HG03342 (cell line): Measurements from ENCODE around the gene FILIP1L.
A peak's percentile ranks its signal among the peaks of the same experiment; 100 is the strongest.

Experiments used
- ATAC-seq: cut with Tn5 transposase; IDR thresholded peaks from one replicate; pipeline ENCODE4 v1.9.1; 2021; ENCODE audit warnings: mild to moderate bottlenecking, moderate library complexity; ENCODE audit not compliant: unreplicated experiment

The FILIP1L gene

DNA sequence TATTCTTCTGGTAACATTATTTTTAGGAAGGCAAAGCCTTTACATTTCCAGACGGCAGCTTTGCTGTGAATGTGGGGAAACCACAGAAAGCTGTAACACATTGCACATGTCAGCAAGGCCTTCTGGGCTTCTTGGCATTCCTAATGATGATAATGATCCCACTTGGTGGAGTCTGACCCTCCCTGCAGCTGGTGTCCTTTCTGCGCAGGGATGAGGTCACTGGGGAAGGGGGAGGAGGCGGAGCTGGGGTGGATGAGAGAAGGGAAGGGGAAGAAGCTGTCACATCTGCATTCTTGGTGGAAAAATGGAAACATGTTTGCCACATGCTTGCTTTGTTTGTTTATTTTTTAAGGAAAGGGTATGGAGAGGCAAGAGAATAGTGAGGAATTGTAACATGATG is 68.6 kb downstream of the FILIP1L start:
- ATAC-seq, result no peak

DNA sequence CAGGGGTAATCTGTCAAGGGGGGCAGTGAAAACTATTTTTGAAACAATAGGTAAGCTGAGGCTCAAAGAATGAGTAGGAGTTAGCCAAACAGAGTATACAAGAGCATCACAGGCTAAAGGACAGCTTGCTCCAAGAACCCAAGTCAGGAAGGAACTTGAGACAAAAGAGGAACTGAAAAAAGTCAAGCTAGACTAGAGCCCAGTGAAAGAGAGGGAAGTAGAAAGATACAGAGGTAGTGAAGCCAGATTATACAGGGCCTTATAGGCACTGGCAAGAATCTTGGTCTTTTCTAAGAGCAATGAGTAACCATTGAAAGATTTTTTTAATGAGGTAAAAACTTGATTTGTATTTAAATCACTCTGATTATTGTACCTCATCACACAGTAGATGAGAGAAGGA is 69.9 kb downstream of the FILIP1L start:
- ATAC-seq, result peak; percentile 77

DNA sequence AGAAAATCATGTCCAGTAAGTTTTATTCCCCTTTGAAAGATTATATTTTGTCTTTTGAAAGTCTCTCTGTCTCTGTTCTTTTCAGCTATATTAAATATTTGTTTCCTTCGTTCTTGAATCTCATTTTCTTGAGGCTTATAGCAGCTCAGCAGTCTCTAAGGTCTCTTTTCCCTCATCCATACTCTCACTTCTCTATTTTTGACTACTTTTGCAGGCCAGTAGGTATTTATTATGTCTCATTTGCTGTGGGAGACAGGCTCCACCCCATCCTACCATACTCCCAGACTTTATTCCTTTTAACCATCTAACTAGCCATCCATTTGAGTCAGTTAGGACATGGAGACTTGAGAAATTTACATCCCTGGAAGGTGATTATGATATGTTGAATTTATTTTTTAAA is 71.0 kb downstream of the FILIP1L start:
- no peak for ATAC-seq

DNA sequence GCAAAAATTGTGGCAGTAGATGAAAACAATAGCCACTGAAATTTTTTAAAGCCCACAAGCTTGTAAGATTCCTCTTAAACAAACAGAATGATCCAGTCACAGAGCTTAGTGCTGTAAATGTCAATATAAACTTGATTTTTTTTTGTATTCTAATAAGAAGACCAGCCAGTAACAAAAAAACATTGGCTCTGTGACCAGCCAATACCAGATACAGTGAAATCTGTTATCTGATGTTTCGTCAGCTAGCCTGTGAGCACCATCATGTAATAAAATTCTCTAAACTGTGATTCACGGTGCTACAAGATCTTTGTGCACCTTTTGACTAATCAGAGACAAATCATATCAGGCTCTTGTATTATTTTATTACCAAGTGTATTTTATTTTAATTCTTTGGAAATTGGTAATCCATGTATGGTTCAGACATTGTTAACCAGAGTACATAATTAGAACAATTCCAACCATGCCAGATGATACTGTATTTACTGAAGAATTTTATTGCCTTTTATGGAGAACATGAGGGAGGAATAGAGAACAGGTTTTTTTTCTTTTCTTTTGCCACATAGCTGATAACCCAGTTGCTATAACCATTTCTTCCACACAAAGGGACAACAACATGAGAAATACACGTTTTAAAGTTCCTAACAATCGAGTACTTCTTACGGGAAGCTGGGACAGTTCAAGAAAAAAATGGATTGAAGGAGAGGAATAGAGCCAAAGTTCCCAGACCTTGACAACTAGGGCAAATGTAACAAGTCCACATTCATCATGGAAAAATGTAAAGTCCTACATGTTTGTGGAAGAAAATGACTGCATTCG is 71.9 kb downstream of the FILIP1L start:
- no peak for ATAC-seq

DNA sequence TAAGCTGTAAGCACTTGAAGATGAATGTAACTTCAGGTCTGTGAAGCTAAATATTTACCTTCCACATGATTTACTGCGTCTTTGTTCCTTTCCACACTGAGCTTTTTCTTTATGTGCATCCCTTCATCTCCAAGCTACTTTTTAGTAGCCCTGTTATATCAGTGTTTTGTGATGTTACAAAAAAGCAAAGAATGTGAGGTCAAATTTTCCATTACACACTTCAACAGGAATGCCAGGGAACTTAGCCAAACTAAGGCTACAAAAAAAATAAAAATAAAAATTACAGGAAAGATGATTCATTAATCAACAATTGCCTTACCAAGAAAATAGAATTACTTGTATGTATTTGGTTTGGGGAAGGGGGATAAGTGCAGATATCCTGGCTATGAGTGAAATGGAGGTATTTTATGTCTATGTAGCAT is 73.0 kb downstream of the FILIP1L start:
- ATAC-seq, result no peak

DNA sequence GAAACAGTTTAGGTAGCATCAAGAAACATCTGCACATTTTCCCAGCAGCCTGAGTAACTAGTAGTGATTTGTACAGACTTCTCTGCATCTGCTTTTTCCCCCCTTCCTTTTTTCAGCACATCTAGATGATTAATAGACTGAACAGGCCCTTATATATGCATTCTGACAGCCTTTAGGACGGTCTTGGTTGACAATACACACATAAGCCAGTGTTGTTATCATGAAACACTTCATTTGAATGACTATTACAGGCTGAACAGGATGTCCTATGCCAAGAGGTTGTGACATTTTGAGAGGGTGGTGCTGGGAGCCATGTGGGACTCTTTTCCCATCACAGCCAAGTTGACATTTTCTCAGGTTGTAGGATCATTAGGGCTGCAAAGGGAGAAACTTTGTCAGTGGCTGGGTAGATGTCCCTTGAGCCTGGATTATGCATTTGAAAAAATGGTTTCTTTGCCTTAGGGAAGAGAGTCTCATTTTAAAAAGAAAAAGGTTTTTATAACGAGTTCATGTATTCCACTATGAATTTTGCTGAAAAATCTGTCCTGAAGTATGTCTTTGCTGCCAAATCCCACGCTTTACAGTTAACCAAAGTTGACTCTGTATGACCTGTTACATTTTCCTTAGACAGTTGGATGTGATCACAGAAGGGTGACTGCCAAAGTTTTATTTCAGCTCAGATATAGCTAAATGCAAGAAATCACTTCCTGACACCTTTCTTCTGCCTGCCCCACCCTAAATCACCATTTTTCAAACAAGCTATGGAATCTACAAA is 73.7 kb downstream of the FILIP1L start:
- ATAC-seq, result no peak

DNA sequence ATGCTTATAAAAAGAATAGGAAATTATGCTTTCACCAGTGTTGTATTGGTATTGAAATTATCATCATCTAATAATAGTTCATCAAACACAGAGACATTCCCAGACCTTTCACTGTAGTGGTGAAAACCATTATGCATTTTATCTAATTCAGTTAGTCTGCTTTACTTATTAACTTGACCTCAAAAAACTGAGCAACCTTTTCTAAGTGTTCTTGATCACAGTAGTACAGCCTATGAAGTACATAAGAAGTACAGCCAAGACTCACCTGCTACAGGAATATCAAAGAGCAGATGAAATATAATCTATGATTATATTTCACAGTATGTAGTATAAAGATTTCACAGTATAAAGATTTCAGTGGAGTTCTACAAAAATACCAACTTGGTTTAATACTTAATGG is 75.2 kb downstream of the FILIP1L start:
- no peak for ATAC-seq

DNA sequence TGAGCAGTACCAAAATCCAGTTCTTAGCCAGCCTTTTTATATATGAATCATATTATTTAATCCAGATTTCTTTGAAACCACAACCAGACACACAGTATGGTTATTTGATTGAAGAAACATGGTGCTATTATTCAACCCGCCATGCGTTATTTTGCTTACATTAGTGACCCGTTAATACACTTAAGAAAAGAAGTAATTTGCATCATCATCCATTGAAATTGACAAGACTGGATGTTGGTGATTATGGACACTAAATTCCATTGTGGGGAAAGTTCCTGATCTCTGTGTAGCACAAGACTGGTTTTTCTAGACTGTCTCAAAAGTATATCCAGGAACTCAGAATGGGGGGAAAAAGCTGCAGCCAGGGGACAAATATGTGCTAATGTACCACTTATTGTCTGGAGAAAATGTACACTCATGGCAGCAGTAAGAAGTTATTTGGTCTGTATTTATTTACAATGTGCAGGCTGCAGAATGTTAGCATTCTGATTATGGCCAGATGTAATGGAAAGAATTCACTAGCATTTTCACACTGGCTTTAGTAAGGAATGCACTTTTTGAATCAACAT is 80.3 kb downstream of the FILIP1L start:
- no peak for ATAC-seq

DNA sequence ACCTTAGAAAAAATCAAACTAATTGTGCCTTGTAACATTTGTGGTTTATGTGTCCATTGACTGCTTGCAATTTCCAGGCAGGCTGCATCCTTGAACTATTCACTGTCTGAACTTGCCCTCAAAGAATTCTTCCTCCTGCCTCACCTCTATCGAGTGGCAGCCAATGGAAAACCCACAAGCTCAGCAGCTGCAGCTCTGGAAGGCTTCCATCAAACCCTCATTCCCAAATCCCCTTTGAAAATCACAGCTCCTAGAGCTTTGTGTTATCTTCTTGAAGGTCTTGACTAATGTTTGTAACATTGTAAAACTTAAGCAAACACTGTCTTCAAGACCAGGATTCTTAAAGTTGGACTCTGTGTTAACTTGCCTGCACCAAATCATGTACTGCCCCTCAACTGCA is 81.1 kb downstream of the FILIP1L start:
- no peak for ATAC-seq

DNA sequence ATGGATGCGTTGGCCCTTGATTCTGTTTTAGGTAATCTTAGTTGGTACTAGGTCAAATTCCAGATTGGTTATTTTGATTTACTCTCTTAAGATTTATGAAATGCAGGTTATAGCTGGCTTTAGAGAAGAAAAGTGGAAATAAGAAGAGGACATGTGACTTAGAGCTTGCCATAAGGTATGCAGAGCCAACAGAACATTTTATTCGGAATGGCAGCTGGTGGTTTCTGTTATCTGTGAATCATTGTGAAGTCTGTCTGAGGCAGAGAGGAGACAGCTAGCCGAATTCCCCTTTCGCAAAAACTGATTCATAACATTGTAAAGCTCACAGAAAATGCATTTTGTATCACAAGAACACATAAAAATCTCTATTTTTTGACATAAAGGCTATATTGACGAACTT is 82.1 kb downstream of the FILIP1L start:
- ATAC-seq, result no peak

DNA sequence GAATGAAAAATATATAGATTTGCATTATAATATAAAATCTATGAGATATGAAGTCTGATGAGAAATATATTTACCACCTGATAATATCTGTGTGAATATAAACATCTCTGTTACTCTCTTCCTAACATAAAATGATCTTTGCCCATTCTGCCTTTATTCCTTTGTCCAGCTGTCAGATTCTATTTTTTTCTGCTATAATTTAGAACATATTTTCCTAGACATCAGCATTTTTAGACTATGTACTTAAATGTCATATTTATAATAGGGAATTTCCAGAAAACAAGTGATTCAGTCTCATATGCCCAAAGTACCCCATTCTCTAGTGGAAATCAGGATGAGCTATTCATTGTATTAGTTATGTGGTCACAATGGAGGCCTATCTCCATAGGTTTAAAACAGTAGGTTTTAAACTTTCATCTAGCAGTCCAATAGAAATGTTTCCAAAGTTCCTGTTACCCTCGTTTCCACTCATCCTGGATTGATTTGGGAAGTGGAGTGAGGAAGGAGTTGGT is 83.3 kb downstream of the FILIP1L start:
- ATAC-seq, result no peak

DNA sequence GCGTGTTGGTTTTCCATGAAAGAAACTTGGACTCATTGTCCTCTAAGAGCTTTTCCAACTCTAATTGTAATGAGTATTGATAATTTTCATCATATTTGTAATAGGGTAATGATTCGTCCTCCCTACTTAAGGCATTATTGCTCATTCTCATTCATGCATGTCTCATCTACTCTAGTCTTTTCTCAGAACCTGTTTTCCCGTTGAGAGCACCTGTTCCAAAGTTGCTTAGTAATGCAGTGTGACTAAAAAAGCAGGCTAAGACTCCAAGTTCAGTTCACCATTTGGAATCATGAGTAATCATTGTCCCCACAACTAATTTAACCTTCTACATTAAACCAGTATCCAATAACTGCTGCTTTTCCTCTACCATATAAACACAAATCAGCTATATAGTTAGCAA is 84.0 kb downstream of the FILIP1L start:
- ATAC-seq, result no peak

DNA sequence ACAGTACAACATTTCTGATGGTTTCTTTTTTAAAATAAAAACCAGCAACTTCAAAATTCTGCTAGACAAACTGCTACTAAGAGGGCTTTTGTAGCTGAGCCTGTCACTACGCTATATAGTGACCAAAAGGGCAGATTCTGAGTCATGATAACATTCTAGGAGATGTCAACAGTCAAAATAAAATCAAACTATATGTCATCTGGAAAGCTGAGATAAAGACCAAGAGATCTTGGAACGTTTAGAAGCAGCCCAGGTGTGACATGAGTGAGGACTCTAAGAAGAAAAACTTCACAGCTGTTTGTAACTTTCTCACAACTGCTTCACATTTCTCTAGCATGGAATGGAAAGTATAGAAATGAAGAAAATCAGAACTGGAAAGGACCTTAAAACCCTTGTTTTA is 84.6 kb downstream of the FILIP1L start:
- ATAC-seq, result peak; percentile 61

DNA sequence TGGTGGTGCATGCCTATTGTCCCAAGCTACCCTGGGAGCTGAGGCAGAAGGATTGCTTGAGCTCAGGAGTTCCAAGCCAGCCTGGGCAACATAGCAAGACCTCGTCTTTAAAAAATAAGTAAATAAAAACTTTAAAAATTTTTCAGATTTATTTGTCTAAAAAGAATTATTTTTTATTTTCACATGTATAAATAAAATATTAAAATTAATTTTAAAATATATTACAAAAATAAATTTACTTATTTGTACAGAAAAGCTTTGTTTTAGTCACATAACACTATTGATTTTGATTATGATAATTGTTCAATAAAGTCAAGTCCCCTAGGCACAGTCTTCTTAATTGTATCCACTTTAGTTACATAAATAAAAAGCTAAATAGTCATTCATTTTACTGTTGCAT is 85.2 kb downstream of the FILIP1L start:
- no peak for ATAC-seq

DNA sequence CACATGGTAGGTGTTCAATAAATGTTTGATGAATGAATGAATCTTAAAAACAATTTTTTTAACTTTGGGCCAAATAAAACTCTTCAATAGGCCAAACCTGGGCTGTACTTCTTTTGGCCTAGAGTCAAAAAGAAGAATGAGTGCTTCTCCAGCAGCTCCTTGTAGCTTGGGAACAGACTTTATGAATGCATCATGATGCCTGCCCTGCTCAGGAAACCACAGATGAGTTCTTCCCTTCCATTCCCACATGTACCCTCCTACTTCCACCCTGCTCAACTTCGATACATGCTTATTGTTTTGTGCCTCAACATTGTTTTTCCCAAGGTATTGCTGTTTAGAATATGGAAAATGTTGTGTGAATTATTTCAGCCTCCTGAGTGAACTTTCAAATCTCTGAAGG is 87.0 kb downstream of the FILIP1L start:
- no peak for ATAC-seq

DNA sequence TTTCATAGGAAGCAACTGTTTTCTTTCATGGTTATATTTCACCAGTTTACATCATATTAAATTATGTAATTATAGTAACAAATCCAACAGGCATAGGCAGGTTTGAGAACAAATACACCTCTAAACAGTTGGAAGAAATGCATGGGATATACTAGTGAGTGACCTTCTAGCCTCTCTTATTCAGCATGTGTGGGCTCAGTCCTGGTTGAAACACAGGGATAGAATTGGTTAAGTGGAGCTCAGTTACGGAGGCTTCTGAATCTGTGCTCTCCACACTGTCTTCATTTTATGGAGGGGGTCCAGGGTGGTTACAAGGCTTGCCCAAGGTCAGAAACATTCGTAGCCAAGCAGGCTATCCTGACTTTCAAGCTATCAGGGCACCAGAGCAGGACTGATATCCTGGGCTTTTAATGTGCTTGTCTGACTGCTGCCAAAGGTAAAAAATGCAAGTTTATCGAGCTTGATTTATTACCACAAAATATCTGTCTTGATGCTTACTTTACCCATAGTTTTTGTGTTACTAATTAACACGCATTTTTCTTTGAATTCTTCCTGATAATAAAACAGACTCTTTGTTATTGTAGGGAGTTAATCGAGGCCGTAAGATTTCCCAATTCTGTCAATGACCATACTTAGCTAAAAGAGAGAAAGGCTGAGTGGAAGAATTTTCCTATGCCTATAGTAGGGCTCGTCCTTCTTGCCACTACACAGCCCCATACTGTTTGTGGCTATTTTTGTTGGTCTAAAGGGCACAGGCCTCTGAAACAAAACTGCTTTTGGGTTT is 89.6 kb downstream of the FILIP1L start:
- ATAC-seq, result no peak

DNA sequence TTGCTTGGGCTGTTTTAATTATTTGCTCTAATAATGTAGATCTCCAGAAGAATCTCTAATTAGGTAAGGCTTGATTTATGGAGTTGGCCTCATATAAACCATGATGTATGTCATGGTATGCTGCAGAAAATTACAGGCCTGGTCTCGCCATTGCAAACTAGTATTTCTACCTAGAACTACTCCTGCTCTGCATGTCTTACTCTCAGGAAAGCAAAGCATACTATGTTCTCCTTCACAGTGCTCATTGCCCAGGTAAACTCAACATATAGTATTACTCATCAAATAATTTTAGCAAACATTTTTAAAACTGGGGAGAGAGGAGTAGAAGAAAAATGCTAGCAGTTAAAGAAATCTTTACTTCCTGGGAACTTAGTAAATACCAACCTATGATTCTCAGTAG is 90.7 kb downstream of the FILIP1L start:
- no peak for ATAC-seq

DNA sequence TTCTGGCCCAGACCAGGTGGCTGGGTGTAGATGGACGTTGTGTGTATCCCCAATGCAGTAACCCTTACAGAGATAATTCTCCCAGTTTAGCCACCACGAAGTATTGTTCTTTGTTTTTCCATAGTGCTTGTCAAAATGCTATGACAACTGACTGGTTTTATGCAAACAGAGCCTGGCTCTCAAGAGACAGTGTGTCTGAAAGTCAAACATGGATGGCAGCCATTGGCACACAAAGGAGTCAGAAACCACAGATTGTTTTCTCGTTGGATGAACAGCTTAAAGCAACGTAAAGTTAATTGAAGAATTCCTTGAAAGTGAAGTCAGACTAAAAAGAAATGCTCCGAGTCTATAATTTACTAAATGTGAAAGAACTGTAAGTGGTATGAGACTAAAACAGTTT is 91.2 kb downstream of the FILIP1L start:
- no peak for ATAC-seq

DNA sequence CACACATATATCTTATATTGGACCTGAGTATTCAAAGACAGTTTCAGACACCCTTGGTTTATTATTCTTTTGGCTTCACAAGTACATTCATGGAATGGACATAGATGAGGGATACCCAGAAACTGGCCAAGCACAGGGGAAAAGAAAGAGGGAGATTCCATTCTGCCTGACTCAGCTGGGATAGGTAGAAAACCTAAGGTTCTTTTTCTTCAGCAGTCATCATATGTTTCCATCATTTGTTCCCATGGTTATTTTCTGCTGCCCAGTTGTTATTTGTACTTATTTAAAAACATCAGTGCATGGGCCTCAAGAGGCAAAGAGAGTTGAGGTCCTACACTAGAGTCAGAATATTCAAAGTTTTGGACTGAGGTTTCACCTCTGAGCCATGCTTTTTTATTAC is 91.8 kb downstream of the FILIP1L start:
- ATAC-seq, result no peak

DNA sequence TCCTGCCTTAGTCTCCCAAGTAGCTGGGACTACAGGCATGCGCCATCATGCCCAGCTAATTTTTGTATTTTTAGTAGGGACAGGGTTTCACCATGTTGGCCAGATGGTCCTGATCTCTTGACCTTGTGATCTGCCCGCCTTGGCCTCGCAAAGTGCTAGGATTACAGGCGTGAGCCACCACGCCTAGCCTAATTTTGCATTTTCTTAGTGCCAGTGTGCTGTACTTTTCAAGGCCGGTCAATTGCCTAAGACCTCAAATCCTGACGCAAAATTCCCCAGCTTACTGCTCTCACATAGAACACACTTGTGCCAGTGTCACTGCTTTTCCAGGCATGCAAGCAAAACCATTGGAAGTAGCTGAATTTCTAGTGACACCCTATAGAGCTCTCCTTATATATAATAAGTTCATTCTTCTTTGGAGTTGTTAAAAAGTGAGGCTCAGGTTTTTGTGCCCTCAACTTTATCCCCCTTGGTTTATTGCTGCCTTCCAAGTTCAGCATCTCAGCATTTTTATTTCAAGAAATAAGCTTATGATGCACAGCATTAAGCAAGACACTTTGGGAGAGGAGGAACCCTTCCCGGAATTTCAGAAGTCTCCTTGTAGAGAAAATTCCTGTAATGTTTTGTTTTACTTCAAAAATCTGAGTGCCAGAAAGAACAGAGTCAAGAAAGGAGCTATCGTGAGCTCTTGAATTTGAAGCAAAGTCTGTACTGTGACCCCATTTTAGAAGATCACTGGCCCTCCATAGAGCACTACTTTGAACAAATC is 93.2 kb downstream of the FILIP1L start:
- no peak for ATAC-seq
